Forelimb muscle (tissue), 1 donor: ENCODE results near the gene SLAIN1. TPM values are rescaled to one million over a fixed set of nuclear protein-coding genes. Genes with fewer than 3 reads are reported as not detected.

ENCODE experiments used
- DNase-seq: peaks from one replicate; pipeline ENCODE4 v3.0.0-alpha.2; 2013; ENCODE audit warnings: low read depth
- polyA plus RNA-seq: library from polyadenylated mRNA; unstranded; fragments of 120-200 nt; gene quantifications from one replicate; pipeline ENCODE4 v1.2.1, GENCODE V29; 2013; ENCODE audit not compliant: insufficient read length

The SLAIN1 gene
- polyA plus RNA-seq, 1 donor, result 5.5 TPM

GRCh38 chr13:77714119-77714755, 16.8 kb downstream of the SLAIN1 start:
- no peak for DNase-seq

- DNase-seq, result no peak
Observed at GRCh38 chr13:77715233-77715891, 17.9 kb downstream of the SLAIN1 start.

GRCh38 chr13:77716692-77717091, 19.2 kb downstream of the SLAIN1 start:
- DNase-seq, result no peak

GRCh38 chr13:77717508-77717907, 20.0 kb downstream of the SLAIN1 start:
- DNase-seq, result no peak

- no peak for DNase-seq
Observed at GRCh38 chr13:77719128-77719527, 21.6 kb downstream of the SLAIN1 start.

- DNase-seq, result no peak
Observed at GRCh38 chr13:77720988-77721387, 23.5 kb downstream of the SLAIN1 start.

- no peak for DNase-seq
Observed at GRCh38 chr13:77724092-77724491, 26.6 kb downstream of the SLAIN1 start.

- DNase-seq, result no peak
Observed at GRCh38 chr13:77725071-77725470, 27.6 kb downstream of the SLAIN1 start.

- peak; percentile 25 for DNase-seq
Observed at GRCh38 chr13:77728265-77729125, 31.0 kb downstream of the SLAIN1 start.

- DNase-seq, result no peak
Observed at GRCh38 chr13:77729502-77730221, 32.2 kb downstream of the SLAIN1 start.

- DNase-seq, result no peak
Observed at GRCh38 chr13:77730572-77730971, 33.1 kb downstream of the SLAIN1 start.

- DNase-seq, result no peak
Observed at GRCh38 chr13:77732287-77732686, 34.8 kb downstream of the SLAIN1 start.

- DNase-seq, result no peak
Observed at GRCh38 chr13:77733674-77734073, 36.2 kb downstream of the SLAIN1 start.

- no peak for DNase-seq
Observed at GRCh38 chr13:77737583-77738200, 40.2 kb downstream of the SLAIN1 start.

GRCh38 chr13:77740097-77740735, 42.7 kb downstream of the SLAIN1 start:
- DNase-seq, result no peak

GRCh38 chr13:77740931-77741596, 43.6 kb downstream of the SLAIN1 start:
- DNase-seq, result no peak

GRCh38 chr13:77741597-77741972, 44.1 kb downstream of the SLAIN1 start:
- no peak for DNase-seq

GRCh38 chr13:77742801-77743200, 45.3 kb downstream of the SLAIN1 start:
- DNase-seq, result no peak

GRCh38 chr13:77745784-77746183, 48.3 kb downstream of the SLAIN1 start:
- no peak for DNase-seq

GRCh38 chr13:77749344-77749880, 51.9 kb downstream of the SLAIN1 start:
- no peak for DNase-seq
